Progenitor cell of endocrine pancreas (in vitro differentiated cells): ENCODE measurements around the gene TGFB2. TPM values are rescaled to one million over a fixed set of nuclear protein-coding genes. Genes with fewer than 3 reads are reported as not detected.
"Not testable (repeated sequence)": the region's sequence is repeated elsewhere in the genome, so short reads cannot be mapped to it uniquely, and the experiment has no call there.

ENCODE experiments used
- DNase-seq: peaks from one replicate; pipeline ENCODE4 v3.0.0; 2021; ENCODE audit warnings: low spot score; ENCODE audit not compliant: unreplicated experiment
- H3K27ac Mint-ChIP-seq: 2 replicates; pipeline ENCODE4 v1.8.0; 2021; ENCODE audit warnings: mild to moderate bottlenecking, moderate library complexity, mixed read lengths
- H3K27me3 Mint-ChIP-seq: 2 replicates; pipeline ENCODE4 v1.8.0; 2021; ENCODE audit warnings: mixed read lengths
- H3K36me3 Mint-ChIP-seq: 2 replicates; pipeline ENCODE4 v1.8.0; 2022; ENCODE audit warnings: mixed read lengths; ENCODE audit not compliant: insufficient read depth
- H3K4me1 Mint-ChIP-seq: 2 replicates; pipeline ENCODE4 v1.8.0; 2021; ENCODE audit warnings: low read depth, mixed read lengths
- H3K4me3 Mint-ChIP-seq: 2 replicates; pipeline ENCODE4 v1.8.0; 2021; ENCODE audit warnings: low read depth, mild to moderate bottlenecking, moderate library complexity, mixed read lengths
- H3K9me3 Mint-ChIP-seq: 2 replicates; pipeline ENCODE4 v1.8.0; 2021; ENCODE audit warnings: low read depth, mixed read lengths
- CTCF ChIP-seq: fragments of 200-600 bp; sonication (generic); IDR thresholded peaks from one replicate; pipeline ENCODE4 v1.5.0; 2021; ENCODE audit warnings: antibody characterized with exemption, mild to moderate bottlenecking; ENCODE audit not compliant: unreplicated experiment
- total RNA-seq: library from RNA; stranded (reverse); gene quantifications from 2 replicates; pipeline ENCODE4 v1.2.1, GENCODE V29; 2021

Gene TGFB2
- total RNA-seq, 1 donor from 2014 or later: 26.4 TPM

GRCh38 chr1:218305472-218306064, 39.6 kb upstream of the TGFB2 start:
- Mint-ChIP-seq H3K36me3 (peaks cover 10% of the 10 kb centered on the region), H3K4me1 (peaks cover 27% of the 10 kb centered on the region), H3K9me3 (no peaks in the 10 kb centered on the region), H3K27ac (peak overlapping the region; percentile 42), H3K27me3 (no peaks in the 10 kb centered on the region), H3K4me3 (no peak overlapping the region)
- no peak for DNase-seq
- TF ChIP-seq CTCF: no peak

GRCh38 chr1:218312509-218312908, 32.6 kb upstream of the TGFB2 start:
- TF ChIP-seq CTCF: no peak
- Mint-ChIP-seq H3K4me1 (peaks cover 2% of the 10 kb centered on the region), H3K36me3 (peaks cover 17% of the 10 kb centered on the region), H3K27me3 (no peaks in the 10 kb centered on the region), H3K27ac (no peak overlapping the region), H3K9me3 (no peaks in the 10 kb centered on the region), H3K4me3 (no peak overlapping the region)
- DNase-seq: no peak

DNA sequence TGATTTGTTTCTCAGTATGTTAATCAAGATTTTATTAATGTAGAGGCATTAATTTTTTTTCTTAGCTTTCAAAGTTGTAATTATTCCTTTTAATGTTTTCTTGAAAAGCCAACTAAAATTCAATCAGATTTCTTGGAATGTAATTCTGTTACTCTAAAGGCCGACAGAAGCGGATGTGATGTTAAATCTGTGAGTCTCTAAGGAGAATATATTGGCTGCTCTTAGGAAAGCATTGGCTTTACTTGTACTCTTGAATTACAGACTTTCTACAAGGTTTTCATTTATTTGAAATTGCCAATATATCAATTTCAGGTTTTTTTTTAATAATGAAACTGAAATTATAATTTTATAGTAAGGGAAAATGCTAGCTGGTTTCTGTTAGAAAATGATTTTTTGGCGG, 30.8 kb upstream of the TGFB2 start:
- DNase-seq: no peak
- Mint-ChIP-seq H3K27ac (no peak overlapping the region), H3K4me1 (peaks cover 2% of the 10 kb centered on the region), H3K4me3 (no peak overlapping the region), H3K36me3 (peaks cover 13% of the 10 kb centered on the region), H3K27me3 (no peaks in the 10 kb centered on the region), H3K9me3 (no peaks in the 10 kb centered on the region)
- no peak for TF ChIP-seq CTCF

GRCh38 chr1:218315638-218316037, 29.5 kb upstream of the TGFB2 start:
- Mint-ChIP-seq H3K27ac (no peak overlapping the region), H3K9me3 (no peaks in the 10 kb centered on the region), H3K36me3 (peaks cover 13% of the 10 kb centered on the region), H3K4me3 (no peak overlapping the region), H3K4me1 (peaks cover 2% of the 10 kb centered on the region), H3K27me3 (no peaks in the 10 kb centered on the region)
- no peak for TF ChIP-seq CTCF
- no peak for DNase-seq

GRCh38 chr1:218317061-218317460, 28.1 kb upstream of the TGFB2 start:
- DNase-seq: no peak
- no peaks in the 10 kb centered on the region for H3K27me3 Mint-ChIP-seq
- no peaks in the 10 kb centered on the region for H3K9me3 Mint-ChIP-seq
- TF ChIP-seq CTCF: no peak
- peaks cover 7% of the 10 kb centered on the region for H3K36me3 Mint-ChIP-seq
- H3K4me1 Mint-ChIP-seq: peaks cover 2% of the 10 kb centered on the region
- H3K4me3 Mint-ChIP-seq: no peak overlapping the region
- no peak overlapping the region for H3K27ac Mint-ChIP-seq

DNA sequence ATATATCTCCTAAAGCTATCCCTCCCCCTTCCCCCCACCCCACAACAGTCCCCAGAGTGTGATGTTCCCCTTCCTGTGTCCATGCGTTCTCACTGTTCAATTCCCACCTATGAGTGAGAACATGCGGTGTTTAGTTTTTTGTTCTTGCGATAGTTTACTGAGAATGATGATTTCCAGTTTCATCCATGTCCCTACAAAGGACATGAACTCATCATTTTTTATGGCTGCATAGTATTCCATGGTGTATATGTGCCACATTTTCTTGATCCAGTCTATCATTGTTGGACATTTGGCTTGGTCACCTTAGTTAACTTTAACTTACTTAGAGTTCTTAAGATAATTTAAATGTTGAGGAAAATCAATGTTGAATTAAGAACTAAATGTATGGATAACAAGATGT, 25.0 kb upstream of the TGFB2 start:
- not testable (repeated sequence) for H3K27me3 Mint-ChIP-seq, H3K27ac Mint-ChIP-seq, DNase-seq, H3K4me3 Mint-ChIP-seq, H3K4me1 Mint-ChIP-seq, H3K9me3 Mint-ChIP-seq
- peaks cover 12% of the 10 kb centered on the region for H3K36me3 Mint-ChIP-seq
